Left ventricle myocardium inferior (tissue), 1 donor: Measurements from ENCODE around the gene STAP2. TPM values are rescaled to one million over a fixed set of nuclear protein-coding genes. Genes with fewer than 3 reads are reported as not detected.

Source experiments
- DNase-seq: peaks from one replicate; pipeline ENCODE4 v3.0.0-alpha.2; 2020
- H3K27ac ChIP-seq: fragments of 200-600 bp; replicated peaks from 2 replicates; pipeline ENCODE4 v1.8.0; 2021
- H3K27me3 ChIP-seq: fragments of 200-600 bp; 2 replicates; pipeline ENCODE4 v1.8.0; 2021; ENCODE audit warnings: low read depth
- H3K36me3 ChIP-seq: fragments of 200-600 bp; 2 replicates; pipeline ENCODE4 v1.8.0; 2021
- H3K4me1 ChIP-seq: fragments of 200-600 bp; 2 replicates; pipeline ENCODE4 v1.8.0; 2021
- H3K4me3 ChIP-seq: fragments of 200-600 bp; 2 replicates; pipeline ENCODE4 v1.8.0; 2021; ENCODE audit warnings: mild to moderate bottlenecking, moderate library complexity
- H3K9me3 ChIP-seq: fragments of 200-600 bp; replicated peaks from 2 replicates; pipeline ENCODE4 v1.8.0; 2021
- CTCF ChIP-seq: fragments of 200-600 bp; IDR thresholded peaks from 2 replicates; pipeline ENCODE4 v1.8.0; 2021; ENCODE audit warnings: antibody characterized with exemption, mild to moderate bottlenecking, borderline replicate concordance
- intact Hi-C: fragments of 100-400 bp; cut with micrococcal nuclease; formaldehyde crosslinking; loops from one replicate; pipeline ENCODE4 v1.11.0; 2022
- total RNA-seq: library from RNA; stranded (reverse); fragmentation: NEBNext Ultra II Directional; extraction: Animal tissue kit (Norgen Biotek cat#: 25700); gene quantifications from one replicate; pipeline ENCODE4 v1.2.1, GENCODE V29; 2021
- donor health status: DM: no; HTN: yes; CAD: no; lungs with severe emphysema.

STAP2 gene
- total RNA-seq, 1 donor from 2014 or later, result 2.6 TPM

- Histone ChIP-seq H3K36me3 (peaks cover 54% of the 10 kb centered on the region), H3K4me1 (peaks cover 45% of the 10 kb centered on the region), H3K9me3 (no peaks in the 10 kb centered on the region), H3K27ac (no peak overlapping the region), H3K27me3 (no peaks in the 10 kb centered on the region), H3K4me3 (no peak overlapping the region)
- intact Hi-C loops, result no loop called here
- no peak for DNase-seq
- no peak for TF ChIP-seq CTCF
Observed at GRCh38 chr19:4365791-4366665, 27.4 kb upstream of the STAP2 start.

- no peaks in the 10 kb centered on the region for H3K27me3 ChIP-seq
- no peak for TF ChIP-seq CTCF
- intact Hi-C loops, result no loop called here
- peaks cover 38% of the 10 kb centered on the region for H3K4me1 ChIP-seq
- H3K27ac ChIP-seq, result no peak overlapping the region
- DNase-seq, result no peak
- no peak overlapping the region for H3K4me3 ChIP-seq
- peaks cover 59% of the 10 kb centered on the region for H3K36me3 ChIP-seq
- no peaks in the 10 kb centered on the region for H3K9me3 ChIP-seq
Observed at GRCh38 chr19:4365341-4365740, 26.7 kb upstream of the STAP2 start.

GRCh38 chr19:4363571-4364304, 25.1 kb upstream of the STAP2 start:
- Histone ChIP-seq H3K27me3 (no peaks in the 10 kb centered on the region), H3K36me3 (peaks cover 72% of the 10 kb centered on the region), H3K27ac (no peak overlapping the region), H3K4me1 (peaks cover 22% of the 10 kb centered on the region), H3K9me3 (no peaks in the 10 kb centered on the region), H3K4me3 (no peak overlapping the region)
- DNase-seq, result no peak
- intact Hi-C loops, result no loop called here
- no peak for TF ChIP-seq CTCF

GRCh38 chr19:4362831-4363545, 24.4 kb upstream of the STAP2 start:
- peaks cover 75% of the 10 kb centered on the region for H3K36me3 ChIP-seq
- H3K4me1 ChIP-seq, result peaks cover 15% of the 10 kb centered on the region
- H3K27me3 ChIP-seq, result no peaks in the 10 kb centered on the region
- no peak for DNase-seq
- no peaks in the 10 kb centered on the region for H3K9me3 ChIP-seq
- no peak overlapping the region for H3K27ac ChIP-seq
- H3K4me3 ChIP-seq, result no peak overlapping the region
- intact Hi-C loops, result no loop called here
- no peak for TF ChIP-seq CTCF

- Histone ChIP-seq H3K36me3 (peaks cover 77% of the 10 kb centered on the region), H3K4me1 (peaks cover 8% of the 10 kb centered on the region), H3K9me3 (no peaks in the 10 kb centered on the region), H3K27me3 (no peaks in the 10 kb centered on the region), H3K4me3 (no peak overlapping the region), H3K27ac (no peak overlapping the region)
- no peak for TF ChIP-seq CTCF
- intact Hi-C loops, result no loop called here
- no peak for DNase-seq
Observed at GRCh38 chr19:4362101-4362828, 23.6 kb upstream of the STAP2 start.
